HepG2 (cell line): ENCODE data around the gene TMEM19. TPM values are rescaled to one million over a fixed set of nuclear protein-coding genes. Genes with fewer than 3 reads are reported as not detected.

Experiments
- ATAC-seq: fragments of 200-7000 bp; cut with Tn5 transposase; 3 replicates; pipeline ENCODE4 v1.9.1; 2020; ENCODE audit warnings: mild to moderate bottlenecking, moderate library complexity
- BruUV-seq: library from RNA; stranded (reverse); fragments of 400-500 nt; replicated peaks from 2 replicates; lab custom pipeline; 2021; lab: Mats Ljungman, UMichigan
- CTCF ChIA-PET: fragments of 300-600 bp; formaldehyde crosslinking; extraction: SDS; loops from one replicate; lab custom pipeline; 2021; ENCODE audit warnings: low total read pairs, inconsistent platforms, low intra/inter-chr PET ratio; lab: Yijun Ruan, JAX
- POLR2A ChIA-PET: fragments of 350-600 bp; sonication (Branson Sonifier 250); formaldehyde crosslinking; loops from one replicate; lab custom pipeline; 2020; ENCODE audit warnings: antibody characterized with exemption, inconsistent platforms; lab: Yijun Ruan, JAX
- DNase-seq: peaks from one replicate; pipeline ENCODE4 v3.0.0-alpha.2; 2015; ENCODE audit warnings: low spot score
- FAIRE-seq: peaks from 3 replicates; lab custom pipeline; 2011; peaks lifted over from hg19 to GRCh38; lab: Jason Lieb, UNC
- H2AFZ ChIP-seq: one replicate; pipeline ENCODE4 v1.6.1; 2011; ENCODE audit warnings: low read length, inconsistent platforms
- H3K27ac ChIP-seq: fragments of 300-600 bp; 3 replicates; pipeline ENCODE4 v1.8.0; 2011; ENCODE audit warnings: mixed run types, mild to moderate bottlenecking, mixed read lengths, low read length, inconsistent platforms; ENCODE audit not compliant: insufficient read depth; ENCODE audit errors: extremely low read length
- H3K27me3 ChIP-seq, 2 experiments: fragments of 200-600 bp in 1 of 2; 2 replicates in 1 of 2; 3 replicates in 1 of 2; pipeline versions ENCODE4 v1.6.0 to v1.8.0; 2011; ENCODE audit warnings: low read length in 2 of 2, mild to moderate bottlenecking in 2 of 2, moderate library complexity in 2 of 2, inconsistent platforms in 1 of 2; ENCODE audit not compliant: insufficient read depth in 2 of 2, control insufficient read depth in 1 of 2
- H3K36me3 ChIP-seq, 2 experiments: fragments of 200-600 bp in 1 of 2; replicated peaks in 1 of 2; 2 replicates in 1 of 2; 3 replicates in 1 of 2; pipeline versions ENCODE4 v1.5.1 to v1.8.0; 2011; ENCODE audit warnings: low read length in 2 of 2, inconsistent platforms in 1 of 2; ENCODE audit not compliant: insufficient read depth in 2 of 2, control insufficient read depth in 1 of 2
- H3K4me1 ChIP-seq: 2 replicates; pipeline ENCODE4 v1.5.1; 2012; ENCODE audit warnings: low read length, inconsistent platforms; ENCODE audit not compliant: insufficient read depth
- H3K4me2 ChIP-seq: 2 replicates; pipeline ENCODE4 v1.6.0; 2011; ENCODE audit warnings: low read depth, low read length, inconsistent platforms
- H3K4me3 ChIP-seq, 3 experiments: fragments of 200-600 bp in 1 of 3; sonication (generic), shearing (Covaris generic) in 1 of 3; replicated peaks in 1 of 3; 2 replicates each; pipeline ENCODE4 v1.5.1; 2011 to 2016; ENCODE audit warnings: low read length in 3 of 3, inconsistent platforms in 2 of 3, low read depth in 2 of 3, mild to moderate bottlenecking in 2 of 3, control low read depth in 1 of 3, mixed read lengths in 1 of 3; ENCODE audit not compliant: insufficient read depth in 1 of 3
- H3K79me2 ChIP-seq: one replicate; pipeline ENCODE4 v1.6.1; 2011; ENCODE audit warnings: low read length, inconsistent platforms; ENCODE audit not compliant: insufficient read depth
- H3K9ac ChIP-seq: 2 replicates; pipeline ENCODE4 v1.6.0; 2011; ENCODE audit warnings: mild to moderate bottlenecking, low read depth, low read length, inconsistent platforms; ENCODE audit not compliant: insufficient read depth
- H3K9me3 ChIP-seq: 2 replicates; pipeline ENCODE4 v1.5.1; 2012; ENCODE audit warnings: mild to moderate bottlenecking, low read length
- H4K20me1 ChIP-seq: 2 replicates; pipeline ENCODE4 v1.6.0; 2011; ENCODE audit warnings: inconsistent platforms, mild to moderate bottlenecking, low read length, moderate library complexity; ENCODE audit not compliant: insufficient read depth
- ATM ChIP-seq: fragments of 450-650 bp; IDR thresholded peaks from 2 replicates; pipeline ENCODE4 v1.7.1; 2017; ENCODE audit warnings: mild to moderate bottlenecking, borderline replicate concordance
- CHCHD3 ChIP-seq: sonication (generic); formaldehyde crosslinking; IDR thresholded peaks from 2 replicates; pipeline ENCODE4 v1.8.0; 2022; ENCODE audit warnings: mild to moderate bottlenecking, missing genetic modification reagents, moderate library complexity
- IKZF4 ChIP-seq: sonication (generic); formaldehyde crosslinking; IDR thresholded peaks from 2 replicates; pipeline ENCODE4 v1.5.1; 2020; ENCODE audit warnings: borderline replicate concordance, mild to moderate bottlenecking, low read depth, missing genetic modification reagents; ENCODE audit errors: not compliant biosample characterization
- KAT7 ChIP-seq: IDR thresholded peaks from 2 replicates; pipeline ENCODE4 v1.6.1; 2018; ENCODE audit warnings: borderline replicate concordance, missing compliant biosample characterization
- MAZ ChIP-seq, 2 experiments: sonication (generic) in 1 of 2; formaldehyde crosslinking in 1 of 2; IDR thresholded peaks; 2 replicates each; pipeline versions ENCODE4 v1.5.0 to v1.6.1; 2012 to 2020; ENCODE audit warnings: low read depth in 2 of 2, mild to moderate bottlenecking in 2 of 2, borderline replicate concordance in 1 of 2, improper control_type of control experiment in 1 of 2, low read length in 1 of 2, missing genetic modification reagents in 1 of 2, moderate library complexity in 1 of 2
- NPAS2 ChIP-seq: sonication (generic); formaldehyde crosslinking; IDR thresholded peaks from 2 replicates; pipeline ENCODE4 v1.8.0; 2022; ENCODE audit warnings: mild to moderate bottlenecking, missing genetic modification reagents, borderline replicate concordance
- ZNF253 ChIP-seq: sonication (generic); formaldehyde crosslinking; IDR thresholded peaks from 2 replicates; pipeline ENCODE4 v1.8.0; 2022; ENCODE audit warnings: mild to moderate bottlenecking, missing genetic modification reagents, borderline replicate concordance
- ZNF564 ChIP-seq: sonication (generic); formaldehyde crosslinking; IDR thresholded peaks from 2 replicates; pipeline ENCODE4 v1.8.1; 2023; ENCODE audit warnings: mild to moderate bottlenecking, missing genetic modification reagents
- ZNF569 ChIP-seq: sonication (generic); formaldehyde crosslinking; IDR thresholded peaks from 2 replicates; pipeline ENCODE4 v1.5.0; 2020; ENCODE audit warnings: mild to moderate bottlenecking, missing genetic modification reagents, moderate library complexity, borderline replicate concordance
- WGBS: methylation state at CpG from one replicate; pipeline ENCODE4 v1.1.6; 2017; ENCODE audit warnings: low lambda C conversion rate; 5-methylcytosine and 5-hydroxymethylcytosine counted together
- in situ Hi-C: cut with HindIII; loops from 2 replicates; pipeline ENCODE4 v1.10.0; 2017; ENCODE audit warnings: low pct_unique_long_range_greater_than_20kb; ENCODE audit not compliant: extremely low pct_ligation_motif_present
- intact Hi-C: fragments of 100-400 bp; cut with micrococcal nuclease; formaldehyde crosslinking; loops from one replicate; pipeline ENCODE4 v1.10.0; 2022; ENCODE audit not compliant: unreplicated experiment
- polyA plus RNA-seq, 8 experiments: library from polyadenylated mRNA; depleted of rRNA in 3 of 8; stranded (reverse) in 7 of 8; unstranded in 1 of 8; fragments of >200 nt; fragmentation: Illumina TruSeq in 4 of 8; extraction: Trizol in 4 of 8; gene quantifications; 2 replicates each; pipeline versions ENCODE4 v1.2.1 to v1.2.3, GENCODE V29; 2011 to 2016; ENCODE audit warnings: low read depth in 4 of 8, missing spikeins in 1 of 8, mixed read lengths in 1 of 8; ENCODE audit not compliant: insufficient read depth in 1 of 8
- total RNA-seq, 5 experiments: library from RNA; depleted of rRNA; stranded (reverse); fragments of >200 nt; fragmentation: Illumina TruSeq; extraction: Trizol; gene quantifications; 2 replicates each; pipeline ENCODE4 v1.2.3, GENCODE V29; 2016; ENCODE audit warnings: low read depth in 1 of 5
- TF ChIP-seq, protein P1 (sequence below): IDR thresholded peaks from 2 replicates; pipeline ENCODE4 v1.6.1; 2016; ENCODE audit warnings: low read depth
- TF ChIP-seq, protein P2 (sequence below): sonication (generic); formaldehyde crosslinking; IDR thresholded peaks from 2 replicates; pipeline ENCODE4 v1.4.0; 2020; ENCODE audit warnings: mild to moderate bottlenecking, missing genetic modification reagents, borderline replicate concordance
- TF ChIP-seq, protein P3 (sequence below), 2 experiments: sonication (generic) in 1 of 2; formaldehyde crosslinking in 1 of 2; IDR thresholded peaks; 2 replicates each; pipeline versions ENCODE4 v1.6.1 to v1.9.0; 2014 to 2022; ENCODE audit warnings: antibody characterized with exemption in 1 of 2, borderline replicate concordance in 1 of 2, inconsistent platforms in 1 of 2, low read depth in 1 of 2, missing genetic modification reagents in 1 of 2

Gene TMEM19
- total and polyA plus RNA-seq, 2 of the 13 experiments (the other 11 are each of a cell fraction or from before 2014, with no cell fraction given): 16.9 to 22.5 TPM

DNA sequence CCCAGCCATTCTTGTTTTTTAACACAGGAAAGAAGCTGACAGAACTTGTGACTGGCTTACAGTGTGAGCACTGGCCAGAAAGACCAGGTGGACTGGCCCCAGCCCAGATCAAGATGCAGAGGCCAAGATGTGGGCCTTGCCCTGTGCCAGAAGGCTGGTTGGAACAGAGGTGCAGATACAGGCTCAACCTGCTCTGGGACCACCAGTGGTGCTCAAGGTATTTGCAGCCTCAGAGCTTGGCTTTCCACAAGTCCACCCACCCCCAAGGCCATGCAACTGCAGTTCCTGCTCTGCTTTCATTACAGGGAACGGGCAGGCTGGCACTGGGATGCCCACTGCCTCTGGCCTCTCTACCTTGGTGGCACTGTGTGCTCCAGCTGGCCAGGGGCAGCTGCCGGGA lies 45.6 kb upstream of the TMEM19 start:
- DNase-seq: no peak
- Histone ChIP-seq H3K4me1 (no peaks in the 10 kb centered on the region), H3K36me3 (peaks cover 10 to 70% of the 10 kb centered on the region in 2 experiments), H3K79me2 (no peaks in the 10 kb centered on the region), H3K9ac (no peak overlapping the region), H3K27me3 (no peaks in the 10 kb centered on the region), H3K9me3 (no peaks in the 10 kb centered on the region), H3K4me2 (no peak overlapping the region), H3K4me3 (no peak overlapping the region), H4K20me1 (no peaks in the 10 kb centered on the region), H2AFZ (no peak overlapping the region), H3K27ac (no peak overlapping the region)
- ChIA-PET POLR2A (no interaction called here), CTCF (interaction anchor here (2.1 kb wide), 1 partner anchor 107 kb away, joined by 17 read pairs; no protein-coding TSS in a partner anchor)
- FAIRE-seq: no peak
- no TSS peak for BruUV-seq
- no CpG with 5 or more reads among the region's 2 CpGs for WGBS
- peak; percentile 37 for ATAC-seq
- intact Hi-C loops (no loop called here), in situ Hi-C loops (no loop called here)
- TF ChIP-seq KAT7: no peak
- TF ChIP-seq ZNF253 (CRISPR knock-in tag): no peak
- no peak for TF ChIP-seq ATM
- TF ChIP-seq, protein P1, sequence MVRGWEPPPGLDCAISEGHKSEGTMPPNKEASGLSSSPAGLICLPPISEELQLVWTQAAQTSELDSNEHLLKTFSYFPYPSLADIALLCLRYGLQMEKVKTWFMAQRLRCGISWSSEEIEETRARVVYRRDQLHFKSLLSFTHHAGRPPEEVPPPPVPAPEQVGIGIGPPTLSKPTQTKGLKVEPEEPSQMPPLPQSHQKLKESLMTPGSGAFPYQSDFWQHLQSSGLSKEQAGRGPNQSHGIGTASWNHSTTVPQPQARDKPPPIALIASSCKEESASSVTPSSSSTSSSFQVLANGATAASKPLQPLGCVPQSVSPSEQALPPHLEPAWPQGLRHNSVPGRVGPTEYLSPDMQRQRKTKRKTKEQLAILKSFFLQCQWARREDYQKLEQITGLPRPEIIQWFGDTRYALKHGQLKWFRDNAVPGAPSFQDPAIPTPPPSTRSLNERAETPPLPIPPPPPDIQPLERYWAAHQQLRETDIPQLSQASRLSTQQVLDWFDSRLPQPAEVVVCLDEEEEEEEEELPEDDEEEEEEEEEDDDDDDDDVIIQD (CRISPR knock-in tag): no peak
- TF ChIP-seq, protein P2, sequence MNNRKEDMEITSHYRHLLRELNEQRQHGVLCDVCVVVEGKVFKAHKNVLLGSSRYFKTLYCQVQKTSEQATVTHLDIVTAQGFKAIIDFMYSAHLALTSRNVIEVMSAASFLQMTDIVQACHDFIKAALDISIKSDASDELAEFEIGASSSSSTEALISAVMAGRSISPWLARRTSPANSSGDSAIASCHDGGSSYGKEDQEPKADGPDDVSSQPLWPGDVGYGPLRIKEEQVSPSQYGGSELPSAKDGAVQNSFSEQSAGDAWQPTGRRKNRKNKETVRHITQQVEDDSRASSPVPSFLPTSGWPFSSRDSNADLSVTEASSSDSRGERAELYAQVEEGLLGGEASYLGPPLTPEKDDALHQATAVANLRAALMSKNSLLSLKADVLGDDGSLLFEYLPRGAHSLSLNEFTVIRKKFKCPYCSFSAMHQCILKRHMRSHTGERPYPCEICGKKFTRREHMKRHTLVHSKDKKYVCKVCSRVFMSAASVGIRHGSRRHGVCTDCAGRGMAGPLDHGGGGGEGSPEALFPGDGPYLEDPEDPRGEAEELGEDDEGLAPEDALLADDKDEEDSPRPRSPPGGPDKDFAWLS: no peak
- TF ChIP-seq IKZF4 (CRISPR knock-in tag): no peak
- no peak for TF ChIP-seq ZNF564 (CRISPR knock-in tag)
- TF ChIP-seq NPAS2 (CRISPR knock-in tag): no peak
- no peak for TF ChIP-seq MAZ (IDR thresholded peaks at IDR 0.05; ENCODE audit: borderline replicate concordance, low read depth, low read length)
- no peak for TF ChIP-seq MAZ (CRISPR knock-in tag; IDR thresholded peaks at IDR 0.05; ENCODE audit: low read depth)
- no peak for TF ChIP-seq ZNF569
- TF ChIP-seq CHCHD3 (CRISPR knock-in tag): no peak
- TF ChIP-seq, protein P3, sequence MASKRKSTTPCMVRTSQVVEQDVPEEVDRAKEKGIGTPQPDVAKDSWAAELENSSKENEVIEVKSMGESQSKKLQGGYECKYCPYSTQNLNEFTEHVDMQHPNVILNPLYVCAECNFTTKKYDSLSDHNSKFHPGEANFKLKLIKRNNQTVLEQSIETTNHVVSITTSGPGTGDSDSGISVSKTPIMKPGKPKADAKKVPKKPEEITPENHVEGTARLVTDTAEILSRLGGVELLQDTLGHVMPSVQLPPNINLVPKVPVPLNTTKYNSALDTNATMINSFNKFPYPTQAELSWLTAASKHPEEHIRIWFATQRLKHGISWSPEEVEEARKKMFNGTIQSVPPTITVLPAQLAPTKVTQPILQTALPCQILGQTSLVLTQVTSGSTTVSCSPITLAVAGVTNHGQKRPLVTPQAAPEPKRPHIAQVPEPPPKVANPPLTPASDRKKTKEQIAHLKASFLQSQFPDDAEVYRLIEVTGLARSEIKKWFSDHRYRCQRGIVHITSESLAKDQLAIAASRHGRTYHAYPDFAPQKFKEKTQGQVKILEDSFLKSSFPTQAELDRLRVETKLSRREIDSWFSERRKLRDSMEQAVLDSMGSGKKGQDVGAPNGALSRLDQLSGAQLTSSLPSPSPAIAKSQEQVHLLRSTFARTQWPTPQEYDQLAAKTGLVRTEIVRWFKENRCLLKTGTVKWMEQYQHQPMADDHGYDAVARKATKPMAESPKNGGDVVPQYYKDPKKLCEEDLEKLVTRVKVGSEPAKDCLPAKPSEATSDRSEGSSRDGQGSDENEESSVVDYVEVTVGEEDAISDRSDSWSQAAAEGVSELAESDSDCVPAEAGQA (IDR thresholded peaks at IDR 0.05; ENCODE audit: low read depth): no peak
- TF ChIP-seq, protein P3 (CRISPR knock-in tag; IDR thresholded peaks at IDR 0.05; ENCODE audit: borderline replicate concordance): no peak
